NCI-H524 treated with DMSO at 0.1 percent for 48 hours (cell line): Measurements from ENCODE around the gene DNAJC6.

Source experiments
- DNase-seq: peaks from one replicate; lab custom pipeline; 2025; lab: John Stamatoyannopoulos, UW

The DNAJC6 gene

DNA sequence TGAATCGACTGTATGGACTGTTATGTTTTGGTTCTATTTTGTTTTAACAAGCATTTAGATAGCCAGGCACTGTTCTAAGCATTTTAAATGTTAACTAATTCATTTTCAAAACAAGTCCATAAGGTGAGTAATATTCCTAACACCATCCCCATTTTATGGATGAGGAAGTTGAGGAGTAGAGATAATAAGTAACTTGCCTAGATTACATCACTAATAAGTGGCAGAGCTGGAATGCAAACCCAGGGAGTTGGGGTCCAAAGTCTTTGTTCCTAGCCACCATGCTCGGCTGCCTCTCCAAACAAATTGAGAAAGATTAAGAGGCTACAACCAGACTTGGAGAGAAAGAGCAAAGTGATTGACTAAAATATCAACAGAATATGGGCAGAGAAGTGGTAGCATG is 98.5 kb downstream of the DNAJC6 start:
- DNase-seq, result no peak

DNA sequence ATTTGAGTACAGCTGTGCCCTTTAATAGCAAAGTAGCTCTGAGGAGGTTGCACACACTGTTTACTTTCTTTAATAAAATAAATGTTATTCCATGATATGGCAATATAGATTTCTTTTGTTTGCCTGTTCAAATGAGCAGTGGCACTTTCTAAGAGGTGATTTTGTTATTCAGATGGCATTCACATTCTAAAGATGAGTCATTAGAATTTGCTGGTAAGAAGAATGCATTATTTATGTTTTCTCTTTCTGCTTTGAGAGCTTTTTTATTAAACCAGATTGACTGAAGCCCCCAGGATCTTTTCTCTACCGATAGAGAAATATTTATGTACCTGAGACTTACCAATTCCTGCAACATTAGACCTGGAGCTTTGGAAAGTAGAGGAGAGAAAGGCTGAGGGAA is 100.0 kb downstream of the DNAJC6 start:
- no peak for DNase-seq

DNA sequence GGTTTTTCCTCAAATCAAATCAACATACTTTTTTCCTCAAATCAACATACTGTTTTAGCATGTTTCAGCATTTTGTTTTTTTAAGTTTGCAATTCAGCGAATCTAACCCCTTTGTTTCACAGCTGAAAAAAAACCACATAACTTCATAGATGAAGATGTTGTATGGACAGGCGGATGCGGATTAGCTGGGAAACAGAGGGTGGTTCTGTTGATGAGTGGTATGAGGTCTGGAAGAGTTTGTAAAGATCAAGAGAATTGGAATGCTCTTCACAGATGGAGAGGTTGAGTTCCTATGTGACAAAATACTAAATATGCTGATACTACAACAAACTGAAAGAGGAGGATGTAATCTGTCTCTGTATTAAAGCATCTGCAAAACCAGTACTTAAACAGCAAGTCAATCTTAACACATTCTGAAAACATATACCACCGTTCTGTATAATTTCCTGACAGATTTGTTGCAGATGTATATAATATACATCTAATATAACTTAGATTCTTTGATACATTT is 100.5 kb downstream of the DNAJC6 start:
- no peak for DNase-seq

DNA sequence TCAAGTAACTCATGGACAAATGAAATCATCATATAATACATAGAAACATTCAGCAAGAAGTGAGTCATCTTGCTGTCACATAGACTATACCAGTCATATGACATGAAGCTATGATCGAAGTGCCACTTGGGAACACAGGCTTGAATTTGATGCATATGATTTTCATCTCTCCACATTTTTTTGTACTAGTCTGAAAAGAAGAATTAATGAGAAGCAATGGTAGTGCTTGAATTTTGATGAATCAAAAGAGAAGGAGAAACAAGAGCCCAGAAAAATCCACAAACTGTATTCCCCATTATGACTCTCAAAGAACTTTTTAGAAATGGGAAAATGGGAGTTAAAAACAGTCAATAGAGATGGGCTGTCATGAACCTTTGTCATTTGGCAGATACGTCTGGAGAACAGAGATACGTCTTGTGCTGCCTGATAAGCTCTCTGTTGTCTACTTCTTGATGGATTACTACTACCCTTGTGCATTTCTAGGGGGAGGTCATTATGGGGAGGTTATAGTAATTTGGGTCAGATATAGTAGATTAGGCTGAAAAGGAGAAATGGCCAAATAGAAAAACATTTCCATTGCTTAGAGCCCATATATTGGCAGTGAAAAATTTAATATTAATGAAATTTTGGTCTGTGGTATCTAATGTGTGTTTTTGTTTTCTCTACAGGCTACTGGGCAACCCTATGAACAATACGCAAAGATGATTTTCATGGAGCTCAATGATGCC is 103.1 kb downstream of the DNAJC6 start:
- DNase-seq, result no peak

DNA sequence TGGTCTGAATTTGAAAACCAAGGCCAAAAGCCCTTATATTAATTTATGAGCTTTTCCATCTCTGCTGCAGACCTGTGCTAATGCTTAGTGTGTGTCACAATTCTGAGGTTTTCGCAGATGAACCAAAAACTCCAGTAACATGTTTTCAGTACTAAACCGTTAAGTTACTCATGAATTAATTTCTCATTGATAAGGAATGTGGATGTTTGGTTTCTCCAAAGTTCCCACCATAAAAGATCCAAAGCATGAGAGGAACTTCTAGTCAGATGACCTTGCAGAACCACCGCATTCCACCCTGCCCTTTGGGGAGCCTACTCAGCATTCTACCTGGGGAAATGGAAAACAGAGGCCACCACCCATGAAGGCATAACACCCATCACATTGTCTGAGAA is 103.6 kb downstream of the DNAJC6 start:
- DNase-seq, result no peak

DNA sequence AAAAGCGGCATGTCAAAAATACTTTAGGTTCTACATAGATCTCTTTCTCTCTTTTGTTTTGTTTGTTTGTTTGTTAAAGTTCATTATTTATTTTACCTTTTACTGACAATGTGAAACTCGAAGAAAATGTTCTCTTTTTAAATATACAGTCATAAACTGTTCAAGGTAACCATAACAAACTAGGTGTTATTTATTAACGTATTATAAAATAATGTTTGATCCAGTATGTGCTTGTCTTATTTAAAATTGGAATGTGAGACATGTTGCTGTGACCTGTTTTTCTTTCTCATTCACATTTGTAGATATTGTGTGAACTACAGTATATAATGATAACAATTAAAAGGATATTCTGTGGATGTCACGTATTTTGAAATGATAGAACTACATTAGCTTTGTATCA is 105.2 kb downstream of the DNAJC6 start:
- DNase-seq, result no peak

DNA sequence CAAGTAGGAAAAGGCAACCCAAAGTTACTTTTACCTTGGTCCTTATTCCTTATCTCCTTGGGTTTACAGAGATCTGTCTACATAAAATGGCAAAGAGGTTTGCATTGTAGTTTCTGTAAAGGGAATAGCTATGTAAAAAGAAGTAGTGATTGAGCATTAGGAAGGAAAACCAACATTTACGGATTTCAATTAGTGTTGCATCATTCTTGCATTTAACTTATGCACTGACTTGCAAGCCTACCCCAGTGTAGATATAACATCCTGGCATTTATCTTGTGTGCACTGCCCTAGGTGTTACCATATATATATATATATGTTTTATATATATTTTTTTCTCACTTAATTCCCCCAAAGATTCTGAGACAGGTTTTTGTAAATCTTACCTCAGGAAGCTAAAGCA is 107.4 kb downstream of the DNAJC6 start:
- no peak for DNase-seq

DNA sequence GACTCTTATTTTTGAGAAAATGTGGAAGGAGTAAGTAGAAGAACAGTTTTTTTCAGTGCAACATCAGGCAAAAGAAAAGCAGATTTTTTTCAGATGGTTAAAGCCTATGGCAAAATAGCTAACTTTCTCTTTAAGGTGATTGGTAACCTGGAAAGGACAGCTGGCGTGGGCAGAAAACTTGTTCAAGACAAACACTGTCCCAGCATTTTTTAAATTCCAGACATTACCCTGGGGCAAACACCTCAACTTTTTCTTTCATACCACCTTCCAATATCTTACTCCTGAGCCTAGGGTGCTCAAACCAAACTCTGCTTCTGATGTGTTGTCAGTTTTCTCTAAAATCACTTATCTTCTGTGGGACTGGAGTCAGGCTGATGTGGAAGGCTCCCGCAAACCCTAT is 108.4 kb downstream of the DNAJC6 start:
- no peak for DNase-seq

DNA sequence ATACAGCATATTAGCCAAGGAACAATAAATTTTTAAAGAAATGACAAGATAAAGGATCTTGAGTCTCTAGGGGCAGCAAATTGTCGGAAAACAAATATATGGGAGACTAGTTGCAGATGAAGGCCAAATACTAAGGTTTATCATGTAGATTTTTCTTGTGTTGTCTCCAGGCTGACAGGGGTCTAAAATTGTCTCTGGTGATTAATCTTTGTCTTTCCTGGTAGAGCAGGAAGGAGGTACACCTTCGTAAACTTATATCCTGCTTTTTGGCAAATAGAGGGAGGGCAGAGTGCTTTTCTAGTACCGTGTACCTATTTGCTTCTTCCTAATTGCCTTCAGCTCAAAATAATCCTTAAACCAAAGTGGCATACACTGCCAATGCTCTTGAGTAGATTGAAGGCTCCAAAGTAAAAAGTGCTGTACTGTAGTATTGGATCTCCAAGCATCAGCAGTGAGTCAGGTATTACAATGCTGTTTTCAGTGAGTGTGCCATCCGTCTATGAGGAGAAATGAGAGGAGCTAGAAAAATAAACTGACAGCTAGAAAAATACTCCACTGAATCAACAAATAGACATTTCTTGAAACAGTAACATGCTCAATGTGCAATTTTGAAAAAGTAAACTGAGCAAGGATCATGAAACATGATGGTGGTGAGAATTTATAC is 109.3 kb downstream of the DNAJC6 start:
- no peak for DNase-seq

DNA sequence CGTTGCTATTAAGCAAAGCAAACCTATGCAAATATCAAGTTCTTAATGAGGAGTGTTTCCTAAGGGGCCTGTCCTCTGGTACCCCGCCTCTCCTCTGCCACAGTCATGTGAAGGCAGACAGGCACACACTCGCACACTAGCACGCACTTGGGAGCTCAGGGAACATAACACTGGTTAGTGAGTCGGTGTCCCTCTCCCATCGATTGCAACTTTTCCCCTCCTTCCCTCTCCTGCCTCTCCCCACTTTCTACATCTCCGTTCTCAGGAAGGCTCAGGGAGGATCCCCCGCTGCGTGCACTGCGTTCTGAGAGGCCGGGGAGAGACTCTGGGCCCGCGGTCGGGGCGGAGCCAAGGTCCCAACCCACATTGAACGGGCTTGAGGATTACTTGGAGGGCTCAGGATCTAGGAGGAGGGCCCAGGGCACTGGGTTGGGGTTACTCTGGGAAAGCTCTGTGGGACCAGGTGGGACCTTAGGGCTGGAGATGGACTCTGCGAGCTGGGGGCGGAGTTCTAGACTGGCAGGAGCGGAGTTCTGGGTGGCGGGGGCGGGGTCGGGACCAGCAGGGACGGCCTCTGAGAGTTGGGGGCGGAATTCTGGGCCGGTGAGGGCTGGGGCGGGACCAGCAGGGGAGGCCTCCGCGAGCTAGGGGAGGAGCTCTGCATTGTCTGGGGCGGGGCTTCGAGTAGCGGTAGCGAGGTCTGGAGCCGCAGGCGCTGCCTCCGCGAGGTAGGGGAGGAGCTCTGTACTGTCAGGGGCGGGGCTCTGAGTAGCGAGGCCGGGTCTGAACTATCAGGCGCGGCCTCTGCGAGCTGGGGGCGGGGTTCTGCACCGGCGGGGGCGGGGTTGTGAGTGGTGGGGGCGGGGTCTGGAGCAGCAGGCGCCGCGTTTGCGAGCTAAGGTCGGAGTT is 110.6 kb downstream of the DNAJC6 start:
- peak; percentile 90 for DNase-seq

DNA sequence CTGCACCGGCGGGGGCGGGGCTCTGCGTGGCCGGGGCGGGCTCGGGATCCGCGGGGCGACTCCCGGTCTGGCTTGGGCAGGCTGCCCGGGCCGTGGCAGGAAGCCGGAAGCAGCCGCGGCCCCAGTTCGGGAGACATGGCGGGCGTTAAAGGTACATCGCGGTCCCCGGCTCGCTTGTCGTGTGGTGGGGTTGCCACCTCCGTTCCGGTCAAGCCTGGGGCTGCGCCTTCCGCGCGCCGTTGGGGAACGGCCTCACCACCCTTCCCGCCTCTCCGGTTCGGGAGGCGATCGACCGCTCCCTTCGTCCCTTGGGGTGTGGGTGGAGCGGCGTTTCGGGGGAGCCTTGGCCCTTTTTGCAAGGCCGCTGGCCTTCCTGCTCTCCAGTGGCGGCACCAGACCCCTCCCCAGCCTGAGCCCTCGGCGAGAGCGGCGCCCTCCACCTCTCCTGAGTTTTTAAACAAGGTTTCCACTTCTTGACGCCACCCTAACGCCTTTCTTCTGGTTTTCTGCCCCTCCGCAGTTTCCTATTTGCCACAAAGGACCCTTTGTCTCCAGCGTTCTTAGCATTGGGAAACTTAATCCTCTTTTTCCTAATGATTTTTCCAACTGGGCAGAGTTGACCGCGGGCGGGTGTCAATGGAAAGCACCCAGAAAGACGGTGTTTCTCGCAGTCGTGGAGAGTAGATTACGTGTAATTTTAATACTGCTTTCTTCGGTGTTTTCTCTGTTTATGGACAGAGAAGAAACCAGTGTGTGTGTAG is 111.4 kb downstream of the DNAJC6 start, which contains the start of the genes LEPR and LEPROT:
LEPR (plus strand) TSS at position 79 of the 761 bp plus-strand sequence. CDS start 144,898 bp downstream, outside the sequence.
LEPROT (plus strand) TSS at position 79 of the 761 bp plus-strand sequence; CDS start at position 136, 57 bp downstream.
- DNase-seq, result no peak

DNA sequence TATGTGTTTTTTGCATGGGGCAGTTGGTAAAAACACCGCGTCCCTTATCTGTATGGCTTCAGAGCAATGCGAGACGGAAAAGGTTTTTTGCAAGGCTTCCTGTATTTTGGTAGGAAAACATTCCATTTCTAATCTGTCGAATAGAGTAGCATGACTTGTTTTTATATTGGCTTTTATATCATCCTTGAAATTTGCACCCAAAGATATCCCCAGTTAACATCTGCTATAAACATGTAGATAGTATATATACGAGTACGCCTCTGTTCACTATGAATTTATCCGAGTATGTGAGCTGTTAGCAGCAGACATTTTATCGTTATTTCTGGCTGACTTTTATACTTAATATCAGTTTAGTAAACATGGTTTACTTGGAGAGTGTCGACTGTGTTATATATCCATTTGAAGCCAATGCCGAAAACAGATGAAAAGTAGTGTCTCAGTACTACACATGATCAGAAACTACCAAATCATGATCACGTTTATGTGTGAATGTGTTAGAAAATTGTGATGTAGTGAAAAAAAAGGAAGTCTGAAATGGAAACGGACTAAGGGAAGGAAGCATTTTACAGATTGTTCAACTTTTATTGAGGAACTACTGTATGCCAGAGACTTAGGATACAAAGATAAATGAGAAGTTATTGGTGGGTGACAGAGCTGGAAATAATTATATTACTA is 112.1 kb downstream of the DNAJC6 start:
- no peak for DNase-seq

DNA sequence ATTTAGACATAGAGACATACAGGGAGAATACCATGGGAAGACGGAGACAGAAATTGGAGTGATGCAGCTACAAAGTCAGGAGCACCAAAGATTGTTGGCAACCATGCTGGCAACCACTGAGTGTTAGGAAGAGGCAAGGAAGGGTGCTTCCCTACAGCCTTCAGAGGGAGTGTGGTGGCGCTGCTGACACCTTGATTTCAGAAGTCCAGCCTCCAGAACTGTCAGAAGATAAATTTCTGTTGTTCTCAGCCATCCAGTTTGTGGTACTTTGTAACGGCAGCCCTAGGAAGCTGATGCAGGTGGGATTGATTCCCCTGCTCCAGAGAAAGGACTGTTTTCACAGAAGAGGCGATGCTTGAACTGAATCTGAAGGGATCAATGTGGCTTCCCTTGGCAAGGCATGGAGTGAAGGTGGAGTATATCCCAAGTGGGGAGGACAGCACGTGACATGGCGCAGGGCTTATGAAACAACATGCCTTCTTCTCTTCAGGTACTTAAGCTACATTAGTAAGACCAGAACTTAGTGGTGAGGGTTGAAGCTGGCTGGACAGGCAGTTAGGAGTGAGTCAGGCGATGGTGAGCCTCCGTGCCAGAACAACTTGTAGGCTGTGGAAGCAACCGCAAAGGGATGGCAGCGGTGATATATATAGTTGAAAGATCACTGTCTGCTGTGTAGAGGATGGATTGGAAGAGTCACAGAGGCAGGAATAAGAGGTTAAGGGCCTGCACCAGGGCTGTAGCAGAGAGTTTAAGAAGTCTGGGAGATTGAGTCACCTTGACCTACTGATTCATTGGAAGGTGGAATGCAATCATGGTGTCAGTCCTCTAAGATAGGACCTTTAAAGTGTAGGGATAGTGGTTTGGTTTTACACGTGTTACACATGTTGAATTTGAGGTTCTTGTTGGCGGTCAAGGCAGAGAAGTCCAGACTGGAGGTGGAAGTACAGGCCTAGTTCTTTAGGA is 113.2 kb downstream of the DNAJC6 start:
- DNase-seq, result no peak

DNA sequence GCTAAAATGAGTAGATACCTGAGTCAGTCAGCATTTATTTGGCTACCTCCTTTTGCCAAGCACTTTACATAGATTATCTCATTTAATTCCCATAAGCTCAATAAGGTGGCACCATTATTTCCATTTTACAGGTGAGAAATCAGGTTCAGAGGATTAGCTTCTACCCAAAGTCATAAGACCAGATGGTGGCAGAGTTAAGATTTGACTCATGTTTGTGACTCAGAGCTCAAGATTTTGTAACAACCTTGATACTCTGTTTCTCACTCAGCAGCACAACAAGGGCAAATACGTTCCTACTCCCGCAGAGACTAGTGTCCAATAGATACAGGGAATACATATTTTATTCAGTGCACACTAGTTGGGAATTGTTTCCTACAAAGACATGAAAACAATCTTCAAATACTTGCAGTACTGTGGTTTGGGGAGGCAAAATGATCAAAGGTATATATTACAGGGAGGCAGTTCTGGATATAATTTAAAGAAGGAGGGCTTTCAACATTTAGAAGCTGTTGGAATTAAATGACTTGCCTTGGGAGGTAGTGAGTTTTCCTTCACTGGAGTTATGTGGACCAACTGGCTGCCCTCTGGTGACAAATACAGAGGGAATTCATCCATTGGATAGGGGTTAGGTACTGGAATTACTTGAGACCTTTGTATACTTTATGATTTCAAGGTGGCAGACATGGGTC is 114.7 kb downstream of the DNAJC6 start:
- no peak for DNase-seq

DNA sequence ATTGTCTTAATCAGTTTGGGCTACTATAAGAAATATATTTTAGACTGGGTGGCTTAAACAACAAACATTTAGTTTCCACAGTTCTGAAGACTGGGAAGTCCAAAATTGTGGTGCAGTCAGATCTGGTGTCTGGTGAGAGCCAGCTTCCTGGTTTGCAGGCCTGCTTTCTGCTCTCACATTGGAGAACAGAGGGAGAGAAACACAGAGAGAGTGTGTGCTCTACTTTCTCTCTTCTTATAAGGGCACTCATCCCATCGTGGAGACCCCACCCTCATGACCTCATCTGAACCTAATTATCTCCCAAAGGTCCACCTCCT is 115.2 kb downstream of the DNAJC6 start:
- DNase-seq, result no peak

DNA sequence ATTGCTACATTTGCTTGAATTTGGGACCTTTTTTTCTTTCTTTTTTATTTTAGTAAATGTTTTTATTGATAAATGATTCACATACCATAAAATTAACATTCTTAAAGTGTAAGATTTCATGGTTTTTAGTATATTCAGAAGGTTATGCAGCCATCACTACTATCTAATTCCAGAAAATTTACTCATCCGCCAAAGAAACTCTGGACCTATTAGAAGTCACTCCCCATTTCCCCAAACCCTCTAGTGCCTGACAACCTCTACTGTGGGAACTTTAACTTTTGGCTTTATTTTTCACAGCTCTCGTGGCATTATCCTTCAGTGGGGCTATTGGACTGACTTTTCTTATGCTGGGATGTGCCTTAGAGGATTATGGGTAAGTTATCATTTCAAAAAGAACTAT is 115.7 kb downstream of the DNAJC6 start:
- no peak for DNase-seq

DNA sequence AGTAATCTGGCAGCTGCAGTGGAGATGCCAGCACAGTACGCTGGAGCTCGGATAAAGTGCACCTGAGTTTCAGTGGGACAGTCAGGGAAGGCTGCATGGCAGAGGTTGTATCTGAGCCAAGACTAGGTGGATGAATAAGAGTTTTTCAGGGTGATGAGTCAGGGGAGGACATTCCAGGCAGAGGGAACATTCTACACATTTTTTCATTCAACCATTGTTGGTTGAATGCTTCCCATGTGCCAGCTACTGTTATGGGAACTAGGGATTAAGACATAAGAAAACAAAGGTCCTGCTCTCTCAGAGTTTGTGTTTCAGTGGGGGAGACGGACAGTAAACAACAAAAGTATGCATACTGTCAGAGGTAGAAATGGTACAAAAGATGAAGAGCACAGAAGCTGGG is 116.4 kb downstream of the DNAJC6 start:
- DNase-seq, result no peak

DNA sequence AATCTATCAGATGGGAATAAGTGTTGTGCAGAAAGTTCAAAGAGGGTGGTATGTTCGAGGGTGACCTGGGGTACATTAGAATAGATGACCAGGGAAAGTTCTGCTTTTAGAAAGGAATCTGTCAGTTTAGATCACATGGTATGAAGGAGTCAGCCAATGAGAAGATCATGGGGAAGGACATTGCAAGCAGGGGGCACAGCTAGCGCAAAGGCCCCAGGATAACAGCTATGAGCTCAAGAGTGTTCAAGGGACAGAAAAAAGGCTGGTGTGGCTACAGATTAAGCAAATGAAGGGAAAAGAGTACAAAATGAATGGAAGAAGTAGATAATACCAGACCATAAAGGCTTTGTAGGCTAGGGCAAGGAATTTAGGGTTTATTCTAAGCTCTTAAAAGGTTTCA is 119.7 kb downstream of the DNAJC6 start:
- DNase-seq, result no peak

DNA sequence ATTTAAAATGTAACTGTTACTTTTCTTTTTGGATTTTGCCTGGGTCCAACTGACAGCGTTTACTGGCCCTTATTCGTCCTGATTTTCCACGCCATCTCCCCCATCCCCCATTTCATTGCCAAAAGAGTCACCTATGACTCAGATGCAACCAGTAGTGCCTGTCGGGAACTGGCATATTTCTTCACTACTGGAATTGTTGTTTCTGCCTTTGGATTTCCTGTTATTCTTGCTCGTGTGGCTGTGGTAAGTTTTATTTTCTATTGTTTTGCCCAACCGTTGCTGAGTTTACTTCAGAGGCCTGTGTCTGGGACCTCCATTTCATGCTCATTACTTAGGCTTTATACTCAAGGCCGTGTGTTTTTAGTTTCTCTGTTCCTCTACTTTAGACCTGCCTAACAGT is 120.5 kb downstream of the DNAJC6 start:
- no peak for DNase-seq
